ENCODE measurements around the gene WBP1.

GRCh38 chr2:74493546-74493945, 35.3 kb downstream of the WBP1 start:
- TF ChIP-seq, protein P1, sequence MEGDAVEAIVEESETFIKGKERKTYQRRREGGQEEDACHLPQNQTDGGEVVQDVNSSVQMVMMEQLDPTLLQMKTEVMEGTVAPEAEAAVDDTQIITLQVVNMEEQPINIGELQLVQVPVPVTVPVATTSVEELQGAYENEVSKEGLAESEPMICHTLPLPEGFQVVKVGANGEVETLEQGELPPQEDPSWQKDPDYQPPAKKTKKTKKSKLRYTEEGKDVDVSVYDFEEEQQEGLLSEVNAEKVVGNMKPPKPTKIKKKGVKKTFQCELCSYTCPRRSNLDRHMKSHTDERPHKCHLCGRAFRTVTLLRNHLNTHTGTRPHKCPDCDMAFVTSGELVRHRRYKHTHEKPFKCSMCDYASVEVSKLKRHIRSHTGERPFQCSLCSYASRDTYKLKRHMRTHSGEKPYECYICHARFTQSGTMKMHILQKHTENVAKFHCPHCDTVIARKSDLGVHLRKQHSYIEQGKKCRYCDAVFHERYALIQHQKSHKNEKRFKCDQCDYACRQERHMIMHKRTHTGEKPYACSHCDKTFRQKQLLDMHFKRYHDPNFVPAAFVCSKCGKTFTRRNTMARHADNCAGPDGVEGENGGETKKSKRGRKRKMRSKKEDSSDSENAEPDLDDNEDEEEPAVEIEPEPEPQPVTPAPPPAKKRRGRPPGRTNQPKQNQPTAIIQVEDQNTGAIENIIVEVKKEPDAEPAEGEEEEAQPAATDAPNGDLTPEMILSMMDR (IDR thresholded peaks at IDR 0.05): no peak
- TF ChIP-seq POLR2AphosphoS5 (IDR thresholded peaks at IDR 0.05; ENCODE audit: low read depth, low read length): no peak
- no peak for TF ChIP-seq SIN3A (IDR thresholded peaks at IDR 0.05; ENCODE audit: borderline replicate concordance, insufficient read depth, low read depth, low read length)
- no peak for TF ChIP-seq TCF7L2 (IDR thresholded peaks at IDR 0.05; ENCODE audit: low read depth, low read length)
